Thyroid gland (tissue), 4 donors: Measurements from ENCODE around the gene SLC5A4.
"Not testable (repeated sequence)": the region's sequence is repeated elsewhere in the genome, so short reads cannot be mapped to it uniquely, and the experiment has no call there.

Experiments
- POLR2A ChIP-seq, 2 donors: fragments of 450-650 bp; IDR thresholded peaks; one replicate each; pipeline ENCODE4 v1.6.1; 2017; ENCODE audit warnings: antibody characterized with exemption in 2 of 2, mild to moderate bottlenecking in 2 of 2, moderate library complexity in 1 of 2
- TF ChIP-seq, protein P1 (sequence below), 6 experiments: fragments of 200-600 bp in 3 of 6; fragments of 450-650 bp in 3 of 6; sonication (generic) in 3 of 6; IDR thresholded peaks; one replicate each; pipeline ENCODE4 v1.5.1; 2016 to 2019; ENCODE audit warnings: antibody characterized with exemption in 6 of 6, mild to moderate bottlenecking in 2 of 6, inconsistent platforms in 1 of 6, moderate library complexity in 1 of 6

DNA sequence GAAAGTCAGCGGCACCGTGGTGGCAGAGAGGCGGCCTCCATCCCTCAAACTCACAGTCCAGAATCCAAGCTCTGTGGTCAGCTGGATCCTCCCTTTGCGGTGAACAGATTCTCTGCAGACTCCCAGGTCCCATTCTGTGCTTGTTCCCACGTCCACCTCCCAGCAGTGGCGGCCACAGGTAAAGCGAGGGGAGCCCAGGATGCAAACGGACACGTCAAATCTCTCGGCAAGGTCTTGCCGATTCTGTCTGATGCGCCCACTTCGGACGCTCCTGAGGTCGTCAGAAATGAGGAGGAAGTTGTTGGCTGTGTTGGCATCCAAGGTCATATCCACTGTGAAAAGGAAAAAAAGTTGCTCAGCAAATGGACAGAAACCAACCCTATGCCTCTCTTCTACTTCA, 64.1 kb downstream of the SLC5A4 start:
- TF ChIP-seq POLR2A (IDR thresholded peaks at IDR 0.05): not testable (repeated sequence)
- TF ChIP-seq, protein P1, sequence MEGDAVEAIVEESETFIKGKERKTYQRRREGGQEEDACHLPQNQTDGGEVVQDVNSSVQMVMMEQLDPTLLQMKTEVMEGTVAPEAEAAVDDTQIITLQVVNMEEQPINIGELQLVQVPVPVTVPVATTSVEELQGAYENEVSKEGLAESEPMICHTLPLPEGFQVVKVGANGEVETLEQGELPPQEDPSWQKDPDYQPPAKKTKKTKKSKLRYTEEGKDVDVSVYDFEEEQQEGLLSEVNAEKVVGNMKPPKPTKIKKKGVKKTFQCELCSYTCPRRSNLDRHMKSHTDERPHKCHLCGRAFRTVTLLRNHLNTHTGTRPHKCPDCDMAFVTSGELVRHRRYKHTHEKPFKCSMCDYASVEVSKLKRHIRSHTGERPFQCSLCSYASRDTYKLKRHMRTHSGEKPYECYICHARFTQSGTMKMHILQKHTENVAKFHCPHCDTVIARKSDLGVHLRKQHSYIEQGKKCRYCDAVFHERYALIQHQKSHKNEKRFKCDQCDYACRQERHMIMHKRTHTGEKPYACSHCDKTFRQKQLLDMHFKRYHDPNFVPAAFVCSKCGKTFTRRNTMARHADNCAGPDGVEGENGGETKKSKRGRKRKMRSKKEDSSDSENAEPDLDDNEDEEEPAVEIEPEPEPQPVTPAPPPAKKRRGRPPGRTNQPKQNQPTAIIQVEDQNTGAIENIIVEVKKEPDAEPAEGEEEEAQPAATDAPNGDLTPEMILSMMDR (IDR thresholded peaks at IDR 0.05): not testable (repeated sequence)
